HG03159 (cell line): ENCODE data around the gene KRTAP11-1.

ENCODE experiments used
- ATAC-seq: cut with Tn5 transposase; IDR thresholded peaks from one replicate; pipeline ENCODE4 v1.9.1; 2021; ENCODE audit warnings: mild to moderate bottlenecking, moderate library complexity; ENCODE audit not compliant: unreplicated experiment

The KRTAP11-1 gene

GRCh38 chr21:30881480-30881879, at the start of gene KRTAP11-1:
Gene KRTAP11-1 (minus strand): TSS chr21:30881580. CDS start chr21:30881524, 56 bp downstream.
- no peak for ATAC-seq

DNA sequence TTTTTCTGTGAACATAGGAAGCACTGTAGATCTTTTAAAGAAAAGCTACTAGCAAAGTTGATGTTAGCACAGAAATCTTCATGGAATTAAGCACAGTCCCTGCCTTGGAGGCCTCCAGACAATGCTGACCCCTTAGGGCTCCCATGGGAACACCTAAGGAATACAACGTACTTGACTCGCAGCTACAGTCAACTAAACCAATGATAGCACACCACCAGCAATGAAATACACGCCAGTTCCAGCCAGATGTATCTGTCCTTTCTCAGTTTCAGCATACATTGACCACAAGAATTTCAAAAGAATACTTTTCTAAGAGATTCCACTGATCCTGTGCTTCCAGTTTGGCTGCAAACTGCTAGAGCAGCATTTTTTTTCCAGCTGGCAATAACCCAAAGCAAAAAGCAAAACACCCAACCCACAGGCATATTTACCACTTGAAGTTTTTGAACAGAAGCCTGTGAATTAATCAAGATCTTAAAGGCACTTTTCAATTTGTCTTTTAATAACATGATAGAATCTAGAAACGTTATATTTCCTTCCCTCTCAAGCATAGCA, 42.8 kb upstream of the KRTAP11-1 start:
- ATAC-seq = no peak

DNA sequence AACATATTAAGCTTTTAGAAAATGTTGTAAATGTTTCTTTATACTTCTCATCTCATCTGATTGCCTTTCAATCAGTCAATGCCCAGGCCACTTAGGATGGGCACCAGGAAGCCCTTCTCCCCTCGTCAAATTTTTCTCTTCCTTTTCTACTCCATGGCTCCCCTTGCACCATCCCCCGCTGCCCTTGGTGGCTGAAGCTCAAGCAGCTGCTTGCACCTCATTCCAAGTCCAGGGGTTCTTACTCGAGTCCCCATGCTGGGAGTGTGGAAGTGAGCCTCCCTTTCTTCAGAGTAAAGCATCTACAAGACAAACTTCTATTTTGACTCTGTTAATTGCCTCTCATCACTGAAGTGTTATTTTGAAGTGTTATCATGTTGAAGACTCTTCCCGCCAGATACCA, 39.7 kb upstream of the KRTAP11-1 start:
- no peak for ATAC-seq

DNA sequence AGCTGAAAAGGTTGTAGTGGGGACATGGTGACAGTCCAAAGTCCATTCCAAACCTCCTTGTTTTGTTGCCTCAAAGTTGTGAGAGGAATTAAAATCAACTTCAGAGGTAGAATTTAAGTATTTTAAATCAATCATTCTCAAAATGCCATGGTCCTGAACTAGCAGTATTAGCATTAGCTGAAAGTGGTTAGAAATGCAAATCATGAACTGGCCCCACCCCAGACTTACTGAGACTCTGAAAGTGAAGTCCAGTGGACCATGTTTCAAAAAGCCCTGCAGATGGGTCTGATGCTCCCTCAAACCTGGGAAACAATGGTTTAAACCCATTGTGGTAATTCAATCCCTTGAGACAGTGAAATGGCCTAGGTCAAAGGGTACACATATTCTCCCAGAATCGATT, 36.2 kb upstream of the KRTAP11-1 start:
- no peak for ATAC-seq

DNA sequence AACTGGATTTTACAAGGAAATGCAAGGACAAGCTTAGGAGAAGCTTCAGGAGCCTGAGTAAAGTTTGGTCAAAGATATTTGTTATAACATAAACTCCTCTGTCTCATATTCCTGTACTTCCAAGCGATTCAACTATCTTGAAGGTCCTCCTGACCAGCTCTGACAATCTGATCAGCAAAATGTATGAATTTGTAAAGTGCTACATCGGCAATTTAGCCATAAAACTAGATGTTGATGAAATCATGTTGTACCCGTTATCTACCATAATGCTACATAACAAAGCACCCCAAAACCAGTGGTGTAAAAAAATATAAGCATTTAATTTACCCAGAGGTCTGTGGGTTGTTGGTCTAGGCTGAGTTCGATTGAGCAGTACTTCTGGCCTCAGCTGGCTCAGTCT, 19.5 kb upstream of the KRTAP11-1 start:
- no peak for ATAC-seq

GRCh38 chr21:30882866-30883597, 1.7 kb upstream of the KRTAP11-1 start:
- ATAC-seq = no peak

- no peak for ATAC-seq
Observed at GRCh38 chr21:30880914-30881313, 466 bp downstream of the KRTAP11-1 start.

- no peak for ATAC-seq
Observed at GRCh38 chr21:30874526-30874925, 6.9 kb downstream of the KRTAP11-1 start.

DNA sequence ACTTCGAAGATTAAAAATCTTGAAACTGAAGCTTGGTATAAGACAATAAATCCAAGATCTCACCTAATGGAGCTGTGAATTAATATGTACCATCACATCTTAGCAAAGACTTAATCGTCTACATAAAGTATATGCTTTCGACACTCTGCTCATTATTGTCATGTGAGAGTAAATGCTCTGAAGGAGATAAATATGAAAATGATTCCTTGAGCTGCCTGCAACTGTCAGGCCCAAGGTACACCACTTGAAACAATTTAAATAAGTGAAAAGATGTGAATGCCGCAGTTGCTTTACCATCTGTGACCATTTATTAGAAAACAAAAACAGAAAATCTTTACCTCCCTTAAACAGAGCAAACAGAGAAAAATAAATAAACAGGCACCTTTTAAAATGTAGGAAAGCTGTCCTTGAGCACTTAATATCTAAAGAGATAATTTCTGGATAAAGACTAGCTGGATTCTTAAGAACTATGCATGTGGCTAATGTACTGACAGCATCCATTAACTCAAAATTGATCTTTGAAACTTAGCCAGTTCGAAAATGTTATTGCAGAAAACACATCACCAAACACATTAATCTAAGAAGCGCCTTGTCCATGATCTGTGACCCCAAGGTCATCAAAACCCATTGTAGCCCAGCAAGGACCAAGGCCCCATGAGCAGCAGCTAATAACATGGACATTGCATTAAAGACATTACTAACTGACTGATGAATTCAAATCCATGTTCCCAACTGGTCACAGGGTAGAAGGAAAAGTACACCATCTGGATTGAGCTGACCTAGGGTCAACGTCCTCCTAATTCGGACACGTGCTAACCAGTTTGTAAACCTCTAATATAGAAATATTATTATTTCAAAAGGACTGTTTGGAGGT, 33.5 kb downstream of the KRTAP11-1 start:
- no peak for ATAC-seq

DNA sequence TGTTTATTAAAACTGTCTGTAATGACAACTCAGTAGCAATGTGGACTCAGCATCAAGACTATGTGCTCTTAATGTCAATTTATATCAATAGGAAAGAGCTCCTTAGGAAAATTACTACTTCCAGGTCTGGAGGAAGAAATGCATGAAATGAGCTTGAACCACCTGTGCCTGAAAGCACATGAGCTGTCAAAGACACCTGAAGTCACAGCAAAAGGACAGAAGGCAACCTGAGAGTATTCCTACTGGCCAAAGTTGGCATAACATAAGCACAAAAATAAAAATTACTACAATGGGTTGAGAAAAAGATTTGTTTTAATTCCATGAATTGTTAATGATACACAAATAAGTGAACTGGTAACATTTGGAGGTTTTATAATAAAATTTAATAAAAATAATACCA, 38.4 kb downstream of the KRTAP11-1 start:
- no peak for ATAC-seq

DNA sequence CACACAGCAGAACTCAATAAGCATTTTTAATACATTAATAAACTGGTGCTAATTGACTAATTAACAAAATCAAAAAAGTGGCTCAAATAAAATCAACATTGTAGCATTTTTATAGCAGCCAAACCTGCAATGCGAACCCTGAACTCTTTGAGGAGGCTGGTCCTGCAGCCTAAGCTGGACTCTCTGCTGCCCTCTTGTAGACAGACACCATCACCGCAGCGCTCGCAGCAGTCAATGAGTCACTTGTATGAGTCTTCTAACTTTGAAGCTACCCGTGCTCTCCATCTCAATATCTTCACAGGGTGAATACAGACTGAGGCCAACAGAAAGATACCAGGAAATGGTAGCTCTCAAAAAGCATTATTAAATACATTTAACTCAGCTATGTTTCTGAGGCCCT, 42.1 kb downstream of the KRTAP11-1 start:
- ATAC-seq = no peak

DNA sequence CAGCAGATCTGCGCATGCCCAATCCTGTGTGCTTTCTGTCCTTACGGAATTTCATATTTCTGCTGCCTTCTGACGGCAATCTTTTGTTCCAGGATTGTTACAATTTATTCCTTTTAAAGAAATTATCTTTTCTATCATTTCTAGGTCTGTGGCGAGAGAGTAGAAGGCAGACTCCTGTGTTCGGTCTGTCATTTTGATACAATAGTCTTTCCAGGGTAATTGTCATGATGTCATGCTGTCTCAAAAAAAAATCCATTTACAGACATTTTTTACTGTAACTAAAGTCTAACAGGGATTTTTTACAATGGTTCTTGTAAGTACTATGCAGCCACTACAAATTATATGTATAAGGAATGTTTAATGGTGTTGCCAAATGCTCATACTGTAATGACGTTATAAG, 42.8 kb downstream of the KRTAP11-1 start:
- no peak for ATAC-seq

GRCh38 chr21:30831194-30831765, 50.1 kb downstream of the KRTAP11-1 start:
- ATAC-seq = peak; percentile 57
